Stimulated activated CD4-positive, alpha-beta T cell treated with anti-CD3 and anti-CD28 coated beads, Interleukin-4, amount 100 ng/mL, for 24 hours (primary cell): ENCODE data around the gene PRMT7.

ENCODE experiments used
- DNase-seq: peaks from one replicate; pipeline ENCODE4 v3.0.0-alpha.2; 2020

Gene PRMT7

GRCh38 chr16:68367030-68367429 is 56.2 kb downstream of the PRMT7 start:
- peak; percentile 34 for DNase-seq

- no peak for DNase-seq
These were observed 56.6 kb downstream of the PRMT7 start for GRCh38 chr16:68367440-68367839.

GRCh38 chr16:68367891-68368290 is 57.1 kb downstream of the PRMT7 start:
- DNase-seq = no peak

- DNase-seq = no peak
These were observed 57.6 kb downstream of the PRMT7 start for GRCh38 chr16:68368301-68368888.

GRCh38 chr16:68369168-68369567 is 58.3 kb downstream of the PRMT7 start:
- no peak for DNase-seq

- peak; percentile 28 for DNase-seq
These were observed 59.1 kb downstream of the PRMT7 start for GRCh38 chr16:68369697-68370580.

GRCh38 chr16:68370581-68371275 is 59.9 kb downstream of the PRMT7 start:
- no peak for DNase-seq

GRCh38 chr16:68371276-68371651 is 60.4 kb downstream of the PRMT7 start:
- no peak for DNase-seq

GRCh38 chr16:68371706-68372380 is 61.0 kb downstream of the PRMT7 start:
- no peak for DNase-seq

GRCh38 chr16:68372381-68372720 is 61.5 kb downstream of the PRMT7 start:
- no peak for DNase-seq

- no peak for DNase-seq
These were observed 62.0 kb downstream of the PRMT7 start for GRCh38 chr16:68372806-68373205.

GRCh38 chr16:68373528-68374245 is 62.9 kb downstream of the PRMT7 start:
- no peak for DNase-seq

GRCh38 chr16:68374246-68374805 is 63.5 kb downstream of the PRMT7 start:
- DNase-seq = no peak

- DNase-seq = no peak
These were observed 64.3 kb downstream of the PRMT7 start for GRCh38 chr16:68374961-68375660.

GRCh38 chr16:68375801-68376536 is 65.2 kb downstream of the PRMT7 start:
- DNase-seq = no peak

- DNase-seq = no peak
These were observed 65.8 kb downstream of the PRMT7 start for GRCh38 chr16:68376590-68376989.

- no peak for DNase-seq
These were observed 66.4 kb downstream of the PRMT7 start for GRCh38 chr16:68377221-68377620.

- DNase-seq = no peak
These were observed 67.0 kb downstream of the PRMT7 start for GRCh38 chr16:68377667-68378393.

GRCh38 chr16:68378436-68379415 is 67.9 kb downstream of the PRMT7 start:
- no peak for DNase-seq
